Measurements from ENCODE around the gene ATP6V1F.

GRCh38 chr7:128852537-128853254 is 10.0 kb upstream of the ATP6V1F start:
- TF ChIP-seq CTCF (IDR thresholded peaks at IDR 0.05) (no peak), POLR2A (IDR thresholded peaks at IDR 0.05) (no peak)
